COLO829 (cell line): Measurements from ENCODE around the gene COL4A2.

Experiments
- DNase-seq: peaks from one replicate; pipeline ENCODE4 v3.0.0; 2012; ENCODE audit warnings: low spot score

The COL4A2 gene

GRCh38 chr13:110419381-110419791, 112.3 kb downstream of the COL4A2 start:
- peak; percentile 53 for DNase-seq

DNA sequence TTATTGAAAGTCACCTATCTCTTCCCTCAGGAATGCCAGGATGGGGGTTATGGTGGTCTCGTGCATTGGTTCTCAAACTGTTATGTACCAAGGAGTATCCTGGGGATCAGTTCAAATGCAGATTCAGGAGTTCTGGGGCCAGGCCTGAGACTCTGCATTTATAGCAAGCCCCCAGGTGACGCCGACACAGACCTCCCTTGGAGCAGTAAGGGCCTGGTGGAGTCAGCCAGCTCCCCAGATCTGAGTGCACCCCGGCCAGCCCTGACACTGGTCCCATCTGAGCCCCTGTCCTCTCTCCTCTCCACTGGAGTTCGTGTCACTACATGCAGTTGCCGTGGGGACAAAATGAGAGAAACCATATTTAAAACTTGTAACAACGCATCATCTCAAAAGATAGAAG, 112.9 kb downstream of the COL4A2 start:
- no peak for DNase-seq

- no peak for DNase-seq
These were observed 113.5 kb downstream of the COL4A2 start for GRCh38 chr13:110420626-110421025.

GRCh38 chr13:110421061-110421460, 114.0 kb downstream of the COL4A2 start:
- DNase-seq: no peak

DNA sequence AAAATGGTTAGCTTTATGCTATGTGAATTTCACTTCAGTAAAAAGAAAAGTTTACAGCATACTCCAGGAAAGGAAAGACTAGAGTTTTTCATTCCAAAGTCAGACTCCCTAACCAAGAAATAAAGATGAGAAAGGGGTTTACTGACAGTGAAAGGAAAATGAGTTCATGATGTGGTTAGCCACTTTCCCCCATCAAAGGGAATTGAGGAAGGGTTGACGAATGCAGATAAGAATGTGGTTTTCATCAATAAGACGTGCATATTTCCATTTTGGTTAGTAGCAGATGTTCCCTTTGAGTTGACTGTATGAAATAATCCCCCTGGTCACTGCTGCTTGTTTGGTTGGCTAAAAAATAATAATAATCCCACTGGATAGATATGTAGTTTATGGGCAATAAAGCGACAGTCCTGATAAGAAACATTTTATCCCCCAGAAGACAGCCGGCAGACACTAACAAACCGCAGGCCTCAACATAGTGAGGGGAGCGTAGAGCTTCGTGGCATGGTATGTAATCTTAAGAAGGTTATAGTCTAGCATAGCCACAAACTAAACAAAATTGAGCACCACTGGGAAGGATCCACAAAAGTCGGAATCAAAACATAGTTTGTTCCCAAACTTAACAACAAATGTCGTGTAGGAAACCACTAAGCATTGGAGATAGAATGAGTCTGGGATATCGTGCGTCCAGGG, 114.8 kb downstream of the COL4A2 start:
- DNase-seq: no peak

- no peak for DNase-seq
These were observed 116.0 kb downstream of the COL4A2 start for GRCh38 chr13:110422913-110423688.

DNA sequence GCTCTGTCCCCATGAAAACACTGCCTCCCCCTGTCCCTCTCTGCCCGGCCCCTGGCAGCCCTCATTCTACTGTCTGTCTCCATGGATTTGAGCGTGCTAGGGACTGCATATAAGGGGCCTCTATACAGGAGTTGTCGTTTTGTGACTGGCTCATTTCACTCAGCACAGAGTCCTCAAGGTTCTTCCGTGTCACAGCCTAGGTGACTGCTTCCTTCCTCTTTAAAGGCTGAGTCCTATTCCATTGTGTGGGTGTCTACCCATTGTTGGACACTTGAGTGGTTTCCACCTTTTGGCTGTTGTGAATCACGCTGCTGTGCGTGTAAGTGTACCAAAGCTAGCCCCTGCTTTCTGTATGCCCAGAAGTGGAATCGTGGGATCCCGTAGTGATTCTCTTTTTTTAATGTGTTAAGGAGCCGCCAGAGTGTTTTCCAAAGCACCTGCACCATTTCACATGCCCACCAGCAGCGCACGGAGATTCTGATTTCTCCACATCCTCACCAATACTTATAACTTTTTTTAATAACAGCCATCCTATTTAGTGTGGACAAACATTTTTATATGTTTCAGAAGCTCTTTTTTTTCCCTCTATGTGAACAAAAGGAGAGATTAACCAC, 116.7 kb downstream of the COL4A2 start:
- DNase-seq: no peak

DNA sequence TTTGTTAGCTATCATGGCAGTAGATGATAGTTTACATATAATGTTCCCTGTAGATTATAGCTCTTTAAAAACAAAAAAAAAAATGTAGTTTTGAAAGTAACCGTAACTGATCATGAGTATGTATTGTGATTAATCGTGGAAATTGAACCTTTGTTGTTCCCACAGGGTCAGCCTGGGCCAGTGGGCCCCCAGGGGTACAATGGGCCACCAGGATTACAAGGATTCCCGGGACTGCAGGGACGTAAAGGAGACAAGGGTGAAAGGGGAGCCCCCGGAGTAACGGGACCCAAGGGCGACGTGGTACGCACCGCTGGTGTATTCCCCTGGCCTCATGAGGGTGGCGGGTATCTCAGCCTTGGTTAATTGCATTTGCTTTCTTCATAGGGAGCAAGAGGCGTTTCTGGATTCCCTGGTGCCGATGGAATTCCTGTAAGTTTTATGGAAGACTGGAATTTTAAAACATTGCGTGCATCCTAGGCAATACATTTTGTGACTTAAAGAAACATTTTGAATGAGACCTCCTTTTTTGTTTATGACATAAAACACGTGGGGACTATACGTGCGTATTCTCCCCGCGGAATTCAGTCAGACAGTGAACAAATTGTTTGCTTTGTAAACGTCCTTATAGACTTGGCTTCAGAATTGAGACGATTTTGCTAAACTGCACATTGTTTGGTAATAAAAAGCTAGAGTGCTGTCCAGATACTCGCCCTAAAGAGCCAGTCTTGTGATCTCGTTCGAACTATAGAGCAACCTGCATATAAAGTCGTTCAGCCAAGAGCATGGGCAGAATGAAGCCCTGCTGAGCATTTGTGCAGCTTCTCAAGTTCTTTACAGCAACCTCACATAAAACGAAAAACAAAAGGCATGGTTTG, 117.7 kb downstream of the COL4A2 start:
- no peak for DNase-seq

DNA sequence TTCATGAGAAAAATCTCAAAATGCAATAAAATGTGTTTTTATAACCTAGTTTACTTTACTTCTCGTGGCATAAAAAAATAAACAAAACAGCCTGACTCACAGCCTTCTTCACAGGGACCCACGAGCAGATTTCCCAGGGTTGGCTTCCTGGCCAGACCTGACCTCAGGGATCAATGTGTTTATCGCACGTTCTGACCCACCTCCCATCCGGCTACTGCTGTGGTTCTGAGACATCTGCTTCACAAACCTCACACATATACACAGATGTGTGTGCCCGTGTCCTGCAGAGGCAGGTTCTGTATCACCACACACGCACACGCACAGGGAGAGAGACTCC, 118.3 kb downstream of the COL4A2 start:
- no peak for DNase-seq

- no peak for DNase-seq
These were observed 119.7 kb downstream of the COL4A2 start for GRCh38 chr13:110426735-110427134.

GRCh38 chr13:110428313-110428712, 121.2 kb downstream of the COL4A2 start:
- no peak for DNase-seq

DNA sequence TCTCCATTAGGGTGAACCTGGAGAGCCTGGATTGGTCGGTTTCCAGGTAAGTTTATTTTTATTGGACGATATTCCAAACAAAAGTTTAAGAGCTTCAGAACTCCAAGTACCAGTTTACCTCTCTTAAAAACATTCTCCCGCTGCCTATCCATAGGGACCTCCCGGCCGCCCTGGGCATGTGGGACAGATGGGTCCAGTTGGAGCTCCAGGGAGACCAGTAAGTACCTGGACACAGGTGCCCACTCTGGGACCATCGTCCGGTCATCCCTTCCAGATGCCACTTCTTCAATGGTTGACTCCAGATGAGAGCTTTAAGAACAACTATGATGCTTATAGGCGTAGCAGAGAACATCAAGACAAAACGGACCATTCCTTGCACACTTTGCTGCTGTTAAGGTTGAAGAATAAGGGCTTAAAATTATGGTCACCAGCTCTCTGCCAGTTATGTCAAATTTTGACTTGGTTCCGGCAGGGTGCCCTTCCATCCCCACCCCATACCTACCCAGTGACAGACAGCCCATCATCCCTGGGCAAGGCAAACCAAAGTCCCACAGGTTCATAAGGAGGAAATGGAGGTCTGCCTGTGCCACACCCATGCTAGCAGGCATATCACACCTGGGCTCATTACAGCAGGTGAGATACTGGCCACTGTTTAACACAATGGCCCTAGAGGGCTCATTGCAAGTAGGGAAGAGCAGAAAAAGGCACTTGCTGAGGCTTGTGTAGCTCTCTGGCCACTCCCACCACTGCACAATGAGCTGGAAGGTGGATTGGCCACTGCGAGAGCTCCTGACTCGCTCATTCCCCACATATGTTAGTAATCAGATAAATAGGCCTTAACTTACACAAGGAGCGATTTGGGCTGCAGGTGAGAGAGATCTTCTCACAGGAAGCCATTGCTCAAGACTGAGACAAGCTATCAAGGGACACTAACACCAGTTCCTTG, 123.6 kb downstream of the COL4A2 start:
- no peak for DNase-seq

DNA sequence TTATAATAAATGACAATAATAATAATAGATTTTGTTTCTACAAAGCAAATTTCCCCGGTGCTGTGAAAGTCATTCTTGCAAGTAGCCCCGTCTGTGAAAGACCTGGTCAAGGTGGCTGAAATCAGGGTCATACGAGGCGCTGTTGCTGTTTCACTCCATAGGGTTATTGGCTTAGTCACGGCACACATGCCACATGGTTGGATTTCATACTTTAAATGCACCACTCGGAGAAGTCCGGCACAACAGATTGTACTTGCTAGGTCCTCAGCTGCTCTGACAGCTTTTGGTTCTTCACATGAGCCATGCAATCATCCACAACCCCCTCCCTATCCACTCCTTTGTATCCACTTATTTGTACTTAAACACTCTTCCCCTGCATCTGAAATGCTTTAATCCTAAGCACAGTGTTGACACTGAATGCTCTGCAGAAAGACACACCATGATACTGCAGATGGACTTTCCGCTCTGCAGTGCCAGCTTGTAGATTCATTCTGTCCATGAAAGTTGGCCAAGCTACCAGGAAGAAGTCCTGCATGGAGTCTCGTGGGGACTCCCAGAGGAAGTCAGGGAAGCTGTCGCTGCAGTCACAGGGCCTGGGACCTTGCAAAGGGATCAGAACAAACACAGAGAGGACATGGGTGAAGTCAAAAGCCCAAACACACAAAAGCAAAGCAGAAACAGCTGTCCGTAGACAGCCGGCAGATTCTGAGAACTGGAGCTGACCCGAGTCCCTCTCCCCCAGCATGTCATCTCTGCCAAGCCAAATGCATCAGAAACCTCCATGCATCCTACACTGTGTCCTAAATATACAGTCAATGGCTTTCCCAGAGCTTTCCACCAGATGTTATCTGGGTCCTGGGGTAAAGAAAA, 124.6 kb downstream of the COL4A2 start:
- DNase-seq: no peak

GRCh38 chr13:110432522-110432921, 125.4 kb downstream of the COL4A2 start:
- DNase-seq: no peak

DNA sequence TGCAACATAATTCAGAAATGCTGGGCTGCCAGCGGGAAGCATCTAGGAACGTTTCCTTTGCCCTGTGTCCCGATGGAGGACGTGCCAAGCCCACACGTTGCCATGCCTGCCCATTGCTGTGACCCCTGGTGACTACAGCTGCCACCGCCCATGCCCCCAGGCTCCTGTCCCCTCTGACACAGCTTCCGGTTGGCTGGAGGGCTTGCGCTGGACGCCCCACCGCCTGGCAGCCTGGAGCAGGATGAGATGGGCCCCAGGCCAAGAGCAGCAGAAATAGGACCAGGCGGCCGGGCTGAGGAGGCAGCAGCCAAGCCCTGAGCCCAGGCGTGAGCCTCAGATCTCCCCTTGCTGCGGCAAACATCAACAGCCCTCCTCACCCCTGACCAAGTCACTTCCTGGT, 125.9 kb downstream of the COL4A2 start:
- DNase-seq: no peak

DNA sequence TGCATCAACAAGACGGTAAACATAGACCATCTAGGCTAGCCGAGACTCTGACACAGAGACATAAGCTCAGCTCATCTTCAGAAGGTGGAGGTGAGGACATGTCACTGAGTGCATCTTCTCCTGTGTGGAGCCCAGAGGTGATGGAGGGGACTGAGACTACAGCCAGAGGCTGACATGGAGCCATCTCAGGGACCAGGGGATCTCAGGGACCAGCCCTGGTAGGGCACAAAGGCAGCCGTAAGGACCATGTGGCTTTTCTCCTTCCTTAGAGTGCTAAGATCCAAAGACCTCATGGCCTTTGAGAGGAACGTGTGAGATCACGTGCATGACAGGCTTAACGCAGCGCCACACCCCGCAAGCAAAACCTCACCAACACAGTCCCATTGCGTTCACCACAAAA, 127.5 kb downstream of the COL4A2 start:
- DNase-seq: no peak

GRCh38 chr13:110435331-110435730, 128.2 kb downstream of the COL4A2 start:
- DNase-seq: no peak

- no peak for DNase-seq
These were observed 129.2 kb downstream of the COL4A2 start for GRCh38 chr13:110436276-110436675.

DNA sequence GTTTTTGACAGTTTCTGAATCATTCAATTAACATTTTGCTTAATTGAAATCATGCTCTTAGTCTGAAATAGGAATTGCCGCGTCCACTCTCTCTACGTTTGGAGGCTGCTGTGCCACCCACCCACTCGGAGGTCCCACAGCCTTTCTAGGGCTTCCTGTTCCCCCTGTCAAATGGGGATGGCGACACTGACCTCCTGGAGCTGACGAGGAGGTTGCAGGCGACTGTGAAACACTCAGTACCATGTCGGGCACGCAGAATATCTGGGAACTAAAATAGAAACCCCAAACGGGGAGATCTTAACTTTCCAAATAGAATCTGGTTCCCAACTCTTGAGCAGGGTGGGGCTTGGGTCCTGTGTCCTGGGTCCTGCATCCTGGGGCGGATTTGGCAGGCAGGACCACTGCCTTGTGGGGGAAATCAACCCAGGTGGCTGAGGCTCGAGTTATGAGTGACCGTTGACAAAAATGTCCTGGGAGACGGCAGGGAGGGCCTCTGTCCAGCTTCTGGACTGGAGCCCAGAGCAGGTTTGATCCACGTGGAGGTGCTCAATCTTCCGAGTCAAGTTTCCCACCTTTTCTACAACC, 129.8 kb downstream of the COL4A2 start:
- no peak for DNase-seq

GRCh38 chr13:110438211-110438610, 131.1 kb downstream of the COL4A2 start:
- no peak for DNase-seq
